GM23338 (cell line): ENCODE results near the gene PLEKHA8.
A peak's percentile ranks its signal among the peaks of the same experiment; 100 is the strongest.

Experiments used
- EZH2 ChIP-seq: fragments of 200-600 bp; sonication (generic); IDR thresholded peaks from one replicate; pipeline ENCODE4 v1.8.0; 2017; ENCODE audit warnings: antibody characterized with exemption, mild to moderate bottlenecking, low read depth; ENCODE audit not compliant: unreplicated experiment
- EZH2phosphoT487 ChIP-seq: fragments of 200-600 bp; sonication (generic); IDR thresholded peaks from one replicate; pipeline ENCODE4 v1.8.1; 2018; ENCODE audit warnings: antibody characterized with exemption; ENCODE audit not compliant: unreplicated experiment
- POLR2AphosphoS5 ChIP-seq: IDR thresholded peaks from 2 replicates; pipeline ENCODE4 v1.6.1; 2016; ENCODE audit warnings: antibody characterized with exemption, low read depth
- ZNF331 ChIP-seq: fragments of 250-450 bp; sonication (Bioruptor Pico); IDR thresholded peaks from 2 replicates; pipeline ENCODE4 v1.5.0; 2020; ENCODE audit warnings: low read depth, mild to moderate bottlenecking, moderate library complexity
- TF ChIP-seq, protein P1 (sequence below), 2 experiments: fragments of 200-600 bp in 1 of 2; sonication (generic) in 1 of 2; conservative IDR thresholded peaks; 2 replicates each; pipeline versions ENCODE4 v1.5.1 to v1.6.1; 2016 to 2017; ENCODE audit warnings: antibody characterized with exemption in 2 of 2, low read depth in 2 of 2, mild to moderate bottlenecking in 2 of 2, moderate library complexity in 1 of 2

DNA sequence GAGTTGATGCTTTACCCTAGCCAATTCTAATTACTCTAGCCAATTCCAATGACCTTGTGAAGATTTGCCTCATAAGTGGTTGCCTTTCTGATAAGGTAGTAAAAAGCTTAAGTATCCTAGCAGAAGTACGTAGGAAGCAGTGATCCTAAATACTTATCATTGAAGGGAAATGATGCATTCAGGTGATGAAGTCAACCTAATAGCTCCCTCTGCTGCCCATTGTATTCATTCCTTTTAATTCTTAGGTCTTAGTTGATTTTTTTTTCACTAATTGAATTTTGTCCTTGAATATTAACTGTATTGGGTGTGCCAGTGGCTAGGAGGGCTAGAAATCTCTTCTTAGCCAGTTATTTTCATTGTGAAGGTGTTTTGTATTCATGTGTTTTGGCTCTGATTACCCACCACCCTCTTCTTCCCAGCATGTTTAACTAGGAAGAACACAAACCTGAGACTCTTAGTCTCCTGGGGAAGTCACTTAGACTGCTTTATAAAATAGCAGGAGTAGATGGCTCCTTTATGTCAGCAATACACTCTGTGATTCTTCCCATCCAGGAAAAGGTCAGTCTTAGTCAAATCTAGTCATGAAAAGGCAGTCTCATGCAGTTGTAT, 46.3 kb downstream of the PLEKHA8 start:
- TF ChIP-seq POLR2AphosphoS5, result no peak
- TF ChIP-seq, protein P1, sequence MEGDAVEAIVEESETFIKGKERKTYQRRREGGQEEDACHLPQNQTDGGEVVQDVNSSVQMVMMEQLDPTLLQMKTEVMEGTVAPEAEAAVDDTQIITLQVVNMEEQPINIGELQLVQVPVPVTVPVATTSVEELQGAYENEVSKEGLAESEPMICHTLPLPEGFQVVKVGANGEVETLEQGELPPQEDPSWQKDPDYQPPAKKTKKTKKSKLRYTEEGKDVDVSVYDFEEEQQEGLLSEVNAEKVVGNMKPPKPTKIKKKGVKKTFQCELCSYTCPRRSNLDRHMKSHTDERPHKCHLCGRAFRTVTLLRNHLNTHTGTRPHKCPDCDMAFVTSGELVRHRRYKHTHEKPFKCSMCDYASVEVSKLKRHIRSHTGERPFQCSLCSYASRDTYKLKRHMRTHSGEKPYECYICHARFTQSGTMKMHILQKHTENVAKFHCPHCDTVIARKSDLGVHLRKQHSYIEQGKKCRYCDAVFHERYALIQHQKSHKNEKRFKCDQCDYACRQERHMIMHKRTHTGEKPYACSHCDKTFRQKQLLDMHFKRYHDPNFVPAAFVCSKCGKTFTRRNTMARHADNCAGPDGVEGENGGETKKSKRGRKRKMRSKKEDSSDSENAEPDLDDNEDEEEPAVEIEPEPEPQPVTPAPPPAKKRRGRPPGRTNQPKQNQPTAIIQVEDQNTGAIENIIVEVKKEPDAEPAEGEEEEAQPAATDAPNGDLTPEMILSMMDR (conservative IDR thresholded peaks at IDR 0.05; ENCODE audit: low read depth in 2 of 2), result peak; percentile 54 to 68
- TF ChIP-seq EZH2, result no peak
- TF ChIP-seq ZNF331, result no peak
- TF ChIP-seq EZH2phosphoT487, result no peak
